MM.1S (cell line): ENCODE data around the gene RGS7.

Experiments
- EZH2 ChIP-seq: fragments of 300-600 bp; sonication (generic); optimal IDR thresholded peaks from 2 replicates; pipeline ENCODE3; 2017; ENCODE audit warnings: low read depth, mild to moderate bottlenecking, antibody characterized with exemption, low read length, mixed read lengths
- EZH2phosphoT487 ChIP-seq: fragments of 300-600 bp; sonication (generic); IDR thresholded peaks from 2 replicates; pipeline ENCODE4 v1.6.1; 2018; ENCODE audit warnings: antibody characterized with exemption, low read length
- TF ChIP-seq, protein P1 (sequence below): fragments of 300-600 bp; sonication (generic); IDR thresholded peaks from 2 replicates; pipeline ENCODE4 v1.5.1; 2016; ENCODE audit warnings: antibody characterized with exemption, low read length, mixed read lengths

DNA sequence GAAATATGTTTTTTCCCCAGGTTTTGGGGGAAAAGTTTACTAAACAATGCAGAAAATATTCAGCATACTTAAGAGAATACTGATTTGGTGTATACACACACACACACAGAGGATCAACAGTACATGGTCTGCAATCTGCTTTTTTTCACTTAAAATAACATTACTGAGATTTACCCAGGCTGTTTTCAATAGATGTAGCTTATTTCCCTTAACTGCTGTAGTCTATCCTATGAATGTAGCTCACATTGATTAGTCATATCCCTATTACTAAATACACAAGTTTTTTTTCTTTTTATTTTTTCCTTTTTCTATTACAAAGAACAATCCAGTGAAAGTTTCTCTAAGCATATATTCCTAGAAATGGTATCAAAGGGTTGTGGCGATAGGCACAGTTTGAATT, 478.4 kb downstream of the RGS7 start:
- no peak for TF ChIP-seq EZH2
- TF ChIP-seq, protein P1, sequence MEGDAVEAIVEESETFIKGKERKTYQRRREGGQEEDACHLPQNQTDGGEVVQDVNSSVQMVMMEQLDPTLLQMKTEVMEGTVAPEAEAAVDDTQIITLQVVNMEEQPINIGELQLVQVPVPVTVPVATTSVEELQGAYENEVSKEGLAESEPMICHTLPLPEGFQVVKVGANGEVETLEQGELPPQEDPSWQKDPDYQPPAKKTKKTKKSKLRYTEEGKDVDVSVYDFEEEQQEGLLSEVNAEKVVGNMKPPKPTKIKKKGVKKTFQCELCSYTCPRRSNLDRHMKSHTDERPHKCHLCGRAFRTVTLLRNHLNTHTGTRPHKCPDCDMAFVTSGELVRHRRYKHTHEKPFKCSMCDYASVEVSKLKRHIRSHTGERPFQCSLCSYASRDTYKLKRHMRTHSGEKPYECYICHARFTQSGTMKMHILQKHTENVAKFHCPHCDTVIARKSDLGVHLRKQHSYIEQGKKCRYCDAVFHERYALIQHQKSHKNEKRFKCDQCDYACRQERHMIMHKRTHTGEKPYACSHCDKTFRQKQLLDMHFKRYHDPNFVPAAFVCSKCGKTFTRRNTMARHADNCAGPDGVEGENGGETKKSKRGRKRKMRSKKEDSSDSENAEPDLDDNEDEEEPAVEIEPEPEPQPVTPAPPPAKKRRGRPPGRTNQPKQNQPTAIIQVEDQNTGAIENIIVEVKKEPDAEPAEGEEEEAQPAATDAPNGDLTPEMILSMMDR, result no peak
- no peak for TF ChIP-seq EZH2phosphoT487
